Measurements from ENCODE around the gene PAH.

DNA sequence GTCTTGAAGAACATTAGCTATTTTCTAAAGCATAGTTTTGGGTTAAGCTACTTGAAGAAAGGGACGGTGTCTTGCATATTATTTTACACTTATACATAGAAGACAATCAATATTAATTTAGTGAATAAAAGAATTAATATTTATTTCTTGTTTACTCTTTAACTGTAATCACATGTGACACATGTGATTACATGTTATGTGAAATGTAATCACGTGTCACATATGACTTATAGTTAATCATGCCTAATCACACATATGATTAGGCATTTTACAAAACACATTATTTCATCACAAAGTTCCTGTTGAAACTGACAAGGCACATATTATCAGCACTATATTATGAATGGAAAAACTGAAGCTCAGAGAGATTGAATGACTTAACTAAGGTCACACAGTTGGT lies 4.8 kb downstream of the PAH start:
- TF ChIP-seq, protein P1, sequence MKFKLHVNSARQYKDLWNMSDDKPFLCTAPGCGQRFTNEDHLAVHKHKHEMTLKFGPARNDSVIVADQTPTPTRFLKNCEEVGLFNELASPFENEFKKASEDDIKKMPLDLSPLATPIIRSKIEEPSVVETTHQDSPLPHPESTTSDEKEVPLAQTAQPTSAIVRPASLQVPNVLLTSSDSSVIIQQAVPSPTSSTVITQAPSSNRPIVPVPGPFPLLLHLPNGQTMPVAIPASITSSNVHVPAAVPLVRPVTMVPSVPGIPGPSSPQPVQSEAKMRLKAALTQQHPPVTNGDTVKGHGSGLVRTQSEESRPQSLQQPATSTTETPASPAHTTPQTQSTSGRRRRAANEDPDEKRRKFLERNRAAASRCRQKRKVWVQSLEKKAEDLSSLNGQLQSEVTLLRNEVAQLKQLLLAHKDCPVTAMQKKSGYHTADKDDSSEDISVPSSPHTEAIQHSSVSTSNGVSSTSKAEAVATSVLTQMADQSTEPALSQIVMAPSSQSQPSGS (IDR thresholded peaks at IDR 0.05; ENCODE audit: low read length) = no peak
- TF ChIP-seq GTF2F1 (IDR thresholded peaks at IDR 0.05; ENCODE audit: borderline replicate concordance, low read depth, low read length) (no peak), POLR2AphosphoS5 (IDR thresholded peaks at IDR 0.05; ENCODE audit: low read depth, low read length) (no peak), MAFK (IDR thresholded peaks at IDR 0.05; ENCODE audit: low read depth, low read length) (no peak), EP300 (IDR thresholded peaks at IDR 0.05; ENCODE audit: borderline replicate concordance in 1 of 2, low read depth in 2 of 2, low read length in 2 of 2) (no peak)
- TF ChIP-seq, protein P2, sequence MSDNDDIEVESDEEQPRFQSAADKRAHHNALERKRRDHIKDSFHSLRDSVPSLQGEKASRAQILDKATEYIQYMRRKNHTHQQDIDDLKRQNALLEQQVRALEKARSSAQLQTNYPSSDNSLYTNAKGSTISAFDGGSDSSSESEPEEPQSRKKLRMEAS (IDR thresholded peaks at IDR 0.05) = no peak

Measured in H1 (cell line).